Astrocyte of the spinal cord (primary cell): ENCODE measurements around the gene SCARB2.

Experiments used
- DNase-seq: peaks from one replicate; pipeline ENCODE4 v3.0.0; 2011; ENCODE audit warnings: low read depth, low spot score
- H3K4me3 ChIP-seq: 2 replicates; pipeline ENCODE4 v1.5.1; 2011; ENCODE audit warnings: low read depth, mild to moderate bottlenecking, low read length, moderate library complexity
- CTCF ChIP-seq: IDR thresholded peaks from 2 replicates; pipeline ENCODE4 v1.5.1; 2012; ENCODE audit warnings: low read depth, mild to moderate bottlenecking, low read length, inconsistent platforms
- in situ Hi-C: cut with HindIII; loops from 2 replicates; pipeline ENCODE4 v1.10.0; 2017; ENCODE audit warnings: low sequenced_read_pairs

Gene SCARB2

GRCh38 chr4:76197031-76197743 is 16.4 kb downstream of the SCARB2 start:
- in situ Hi-C loops, result no loop called here
- no peak overlapping the region for H3K4me3 ChIP-seq
- no peak for TF ChIP-seq CTCF
- peak; percentile 33 for DNase-seq

- in situ Hi-C loops, result no loop called here
- DNase-seq, result no peak
Observed at GRCh38 chr4:76196376-76196775, 17.2 kb downstream of the SCARB2 start.

GRCh38 chr4:76195326-76195725 is 18.3 kb downstream of the SCARB2 start:
- peak; percentile 53 for DNase-seq
- in situ Hi-C loops, result no loop called here
- H3K4me3 ChIP-seq, result no peak overlapping the region
- TF ChIP-seq CTCF, result no peak

More at GRCh38 chr4:76196376-76196775, 17.2 kb downstream of the SCARB2 start:
- no peak for TF ChIP-seq CTCF
- no peak overlapping the region for H3K4me3 ChIP-seq

DNA sequence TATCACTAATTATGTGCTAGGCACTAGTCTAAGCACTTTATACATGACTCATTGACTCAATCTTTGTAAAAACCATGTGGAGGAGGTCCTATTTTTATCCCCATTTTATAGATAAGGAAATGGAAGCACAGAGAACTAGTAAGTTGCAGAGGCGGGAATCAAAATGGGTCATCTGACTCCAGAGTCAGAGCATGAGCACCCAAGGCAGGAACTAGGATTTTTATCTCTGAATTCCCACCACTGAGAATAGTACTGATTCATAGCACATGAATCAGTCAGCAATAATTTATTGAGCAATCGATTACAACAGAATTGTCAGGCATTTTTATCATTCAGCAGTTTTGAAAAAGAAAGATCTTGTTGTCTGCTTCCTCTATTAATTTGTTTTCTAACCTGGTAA is 19.3 kb downstream of the SCARB2 start:
- peak; percentile 68 for DNase-seq
- no peak for TF ChIP-seq CTCF
- no peak overlapping the region for H3K4me3 ChIP-seq
- in situ Hi-C loops, result no loop called here

DNA sequence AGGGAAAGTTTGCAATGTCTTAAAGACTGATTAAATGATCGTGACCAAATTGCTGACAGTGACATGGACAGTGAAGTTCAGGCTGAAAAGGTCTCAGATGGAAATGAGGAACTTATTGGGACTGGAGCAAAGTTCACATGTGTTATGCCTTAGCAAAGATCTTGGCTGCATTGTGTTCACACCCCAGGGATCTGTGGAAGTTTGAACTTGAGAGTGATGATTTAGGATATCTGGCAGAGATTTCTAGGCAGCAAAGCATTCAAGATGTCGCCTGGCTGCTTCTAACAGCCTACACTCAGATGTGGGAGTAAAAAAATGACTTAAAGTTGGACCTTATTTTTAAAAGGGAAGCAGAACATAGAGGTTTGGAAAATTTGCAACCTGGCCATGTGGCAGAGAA is 21.4 kb downstream of the SCARB2 start:
- TF ChIP-seq CTCF, result no peak
- no peak overlapping the region for H3K4me3 ChIP-seq
- in situ Hi-C loops, result no loop called here
- DNase-seq, result no peak

- no peak overlapping the region for H3K4me3 ChIP-seq
- no peak for DNase-seq
- in situ Hi-C loops, result no loop called here
- TF ChIP-seq CTCF, result no peak
Observed at GRCh38 chr4:76188557-76188956, 25.1 kb downstream of the SCARB2 start.
